HepG2 (cell line): ENCODE measurements around the gene PATL2. TPM values are rescaled to one million over a fixed set of nuclear protein-coding genes. Genes with fewer than 3 reads are reported as not detected.
"Not testable (repeated sequence)": the region's sequence is repeated elsewhere in the genome, so short reads cannot be mapped to it uniquely, and the experiment has no call there.

Experiments
- ATAC-seq: fragments of 200-7000 bp; cut with Tn5 transposase; 3 replicates; pipeline ENCODE4 v1.9.1; 2020; ENCODE audit warnings: mild to moderate bottlenecking, moderate library complexity
- BruUV-seq: library from RNA; stranded (reverse); fragments of 400-500 nt; replicated peaks from 2 replicates; lab custom pipeline; 2021; lab: Mats Ljungman, UMichigan
- CTCF ChIA-PET: fragments of 300-600 bp; formaldehyde crosslinking; extraction: SDS; loops from one replicate; lab custom pipeline; 2021; ENCODE audit warnings: low total read pairs, inconsistent platforms, low intra/inter-chr PET ratio; lab: Yijun Ruan, JAX
- POLR2A ChIA-PET: fragments of 350-600 bp; sonication (Branson Sonifier 250); formaldehyde crosslinking; loops from one replicate; lab custom pipeline; 2020; ENCODE audit warnings: antibody characterized with exemption, inconsistent platforms; lab: Yijun Ruan, JAX
- DNase-seq: peaks from one replicate; pipeline ENCODE4 v3.0.0-alpha.2; 2015; ENCODE audit warnings: low spot score
- FAIRE-seq: peaks from 3 replicates; lab custom pipeline; 2011; peaks lifted over from hg19 to GRCh38; lab: Jason Lieb, UNC
- H2AFZ ChIP-seq: one replicate; pipeline ENCODE4 v1.6.1; 2011; ENCODE audit warnings: low read length, inconsistent platforms
- H3K27ac ChIP-seq: fragments of 300-600 bp; 3 replicates; pipeline ENCODE4 v1.8.0; 2011; ENCODE audit warnings: mixed run types, mild to moderate bottlenecking, mixed read lengths, low read length, inconsistent platforms; ENCODE audit not compliant: insufficient read depth; ENCODE audit errors: extremely low read length
- H3K27me3 ChIP-seq, 2 experiments: fragments of 200-600 bp in 1 of 2; 2 replicates in 1 of 2; 3 replicates in 1 of 2; pipeline versions ENCODE4 v1.6.0 to v1.8.0; 2011; ENCODE audit warnings: low read length in 2 of 2, mild to moderate bottlenecking in 2 of 2, moderate library complexity in 2 of 2, inconsistent platforms in 1 of 2; ENCODE audit not compliant: insufficient read depth in 2 of 2, control insufficient read depth in 1 of 2
- H3K36me3 ChIP-seq, 2 experiments: fragments of 200-600 bp in 1 of 2; replicated peaks in 1 of 2; 2 replicates in 1 of 2; 3 replicates in 1 of 2; pipeline versions ENCODE4 v1.5.1 to v1.8.0; 2011; ENCODE audit warnings: low read length in 2 of 2, inconsistent platforms in 1 of 2; ENCODE audit not compliant: insufficient read depth in 2 of 2, control insufficient read depth in 1 of 2
- H3K4me1 ChIP-seq: 2 replicates; pipeline ENCODE4 v1.5.1; 2012; ENCODE audit warnings: low read length, inconsistent platforms; ENCODE audit not compliant: insufficient read depth
- H3K4me2 ChIP-seq: 2 replicates; pipeline ENCODE4 v1.6.0; 2011; ENCODE audit warnings: low read depth, low read length, inconsistent platforms
- H3K4me3 ChIP-seq, 3 experiments: fragments of 200-600 bp in 1 of 3; sonication (generic), shearing (Covaris generic) in 1 of 3; replicated peaks in 1 of 3; 2 replicates each; pipeline ENCODE4 v1.5.1; 2011 to 2016; ENCODE audit warnings: low read length in 3 of 3, inconsistent platforms in 2 of 3, low read depth in 2 of 3, mild to moderate bottlenecking in 2 of 3, control low read depth in 1 of 3, mixed read lengths in 1 of 3; ENCODE audit not compliant: insufficient read depth in 1 of 3
- H3K79me2 ChIP-seq: one replicate; pipeline ENCODE4 v1.6.1; 2011; ENCODE audit warnings: low read length, inconsistent platforms; ENCODE audit not compliant: insufficient read depth
- H3K9ac ChIP-seq: 2 replicates; pipeline ENCODE4 v1.6.0; 2011; ENCODE audit warnings: mild to moderate bottlenecking, low read depth, low read length, inconsistent platforms; ENCODE audit not compliant: insufficient read depth
- H3K9me3 ChIP-seq: 2 replicates; pipeline ENCODE4 v1.5.1; 2012; ENCODE audit warnings: mild to moderate bottlenecking, low read length
- H4K20me1 ChIP-seq: 2 replicates; pipeline ENCODE4 v1.6.0; 2011; ENCODE audit warnings: inconsistent platforms, mild to moderate bottlenecking, low read length, moderate library complexity; ENCODE audit not compliant: insufficient read depth
- HMGA1 ChIP-seq: sonication (generic); formaldehyde crosslinking; conservative IDR thresholded peaks from 2 replicates; pipeline ENCODE4 v1.4.0; 2020; ENCODE audit warnings: missing genetic modification reagents
- PAWR ChIP-seq: sonication (generic); formaldehyde crosslinking; IDR thresholded peaks from 2 replicates; pipeline ENCODE4 v1.4.0; 2020; ENCODE audit warnings: missing genetic modification reagents, mild to moderate bottlenecking, borderline replicate concordance
- ZNF563 ChIP-seq: sonication (generic); formaldehyde crosslinking; IDR thresholded peaks from 2 replicates; pipeline ENCODE4 v1.8.0; 2022; ENCODE audit warnings: mild to moderate bottlenecking, moderate library complexity, missing genetic modification reagents
- ZNF572 ChIP-seq: sonication (generic); formaldehyde crosslinking; IDR thresholded peaks from 2 replicates; pipeline ENCODE4 v1.5.1; 2020; ENCODE audit warnings: mild to moderate bottlenecking, missing genetic modification reagents
- WGBS: methylation state at CpG from one replicate; pipeline ENCODE4 v1.1.6; 2017; ENCODE audit warnings: low lambda C conversion rate; 5-methylcytosine and 5-hydroxymethylcytosine counted together
- in situ Hi-C: cut with HindIII; loops from 2 replicates; pipeline ENCODE4 v1.10.0; 2017; ENCODE audit warnings: low pct_unique_long_range_greater_than_20kb; ENCODE audit not compliant: extremely low pct_ligation_motif_present
- intact Hi-C: fragments of 100-400 bp; cut with micrococcal nuclease; formaldehyde crosslinking; loops from one replicate; pipeline ENCODE4 v1.10.0; 2022; ENCODE audit not compliant: unreplicated experiment
- polyA plus RNA-seq, 8 experiments: library from polyadenylated mRNA; depleted of rRNA in 3 of 8; stranded (reverse) in 7 of 8; unstranded in 1 of 8; fragments of >200 nt; fragmentation: Illumina TruSeq in 4 of 8; extraction: Trizol in 4 of 8; gene quantifications; 2 replicates each; pipeline versions ENCODE4 v1.2.1 to v1.2.3, GENCODE V29; 2011 to 2016; ENCODE audit warnings: low read depth in 4 of 8, missing spikeins in 1 of 8, mixed read lengths in 1 of 8; ENCODE audit not compliant: insufficient read depth in 1 of 8
- total RNA-seq, 5 experiments: library from RNA; depleted of rRNA; stranded (reverse); fragments of >200 nt; fragmentation: Illumina TruSeq; extraction: Trizol; gene quantifications; 2 replicates each; pipeline ENCODE4 v1.2.3, GENCODE V29; 2016; ENCODE audit warnings: low read depth in 1 of 5
- TF ChIP-seq, protein P1 (sequence below): sonication (generic); formaldehyde crosslinking; IDR thresholded peaks from 2 replicates; pipeline ENCODE4 v1.8.0; 2022; ENCODE audit warnings: missing genetic modification reagents, low read depth, mild to moderate bottlenecking, borderline replicate concordance

The PATL2 gene
- total and polyA plus RNA-seq, 2 of the 13 experiments (the other 11 are each of a cell fraction or from before 2014, with no cell fraction given), result 0.15 to 0.53 TPM

- BruUV-seq, result no TSS peak
- intact Hi-C loops, result no loop called here
- H3K36me3 ChIP-seq, result no peaks in the 10 kb centered on the region
- no peak overlapping the region for H3K4me2 ChIP-seq
- no peak overlapping the region for H3K4me3 ChIP-seq
- CTCF ChIA-PET, result no interaction called here
- no peak for DNase-seq
- no peaks in the 10 kb centered on the region for H3K9me3 ChIP-seq
- TF ChIP-seq, protein P1, sequence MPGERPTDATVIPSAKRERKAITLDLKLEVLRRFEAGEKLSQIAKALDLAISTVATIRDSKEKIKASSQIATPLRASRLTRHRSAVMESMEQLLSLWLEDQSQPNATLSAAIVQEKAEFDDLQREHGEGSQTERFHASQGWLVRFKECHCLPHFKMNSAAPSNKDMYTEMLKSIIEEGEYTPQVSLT, result no peak
- TF ChIP-seq ZNF563 (no peak), PAWR (CRISPR knock-in tag) (no peak), ZNF572 (CRISPR knock-in tag) (no peak), HMGA1 (CRISPR knock-in tag) (no peak)
- TF ChIP-seq, all 625 proteins: peak for 0
- peaks cover 9% of the 10 kb centered on the region; the same call in 1 of the 2 replicates for H3K4me1 ChIP-seq
- no peaks in the 10 kb centered on the region for H3K79me2 ChIP-seq
- ATAC-seq (no peak; the same call in 2 of the 3 replicates), FAIRE-seq (no peak)
- WGBS, result no CpG with 5 or more reads among the region's 1 CpG
- no peaks in the 10 kb centered on the region; a peak in 1 of 5 replicates for H3K27me3 ChIP-seq
- H3K9ac ChIP-seq, result no peak overlapping the region
- in situ Hi-C loops, result no loop called here
- POLR2A ChIA-PET, result no interaction called here
- no peak overlapping the region for H2AFZ ChIP-seq
- no peaks in the 10 kb centered on the region for H4K20me1 ChIP-seq
- no peak overlapping the region for H3K27ac ChIP-seq
Observed at GRCh38 chr15:44692659-44693058, 18.5 kb downstream of the PATL2 start.

DNA sequence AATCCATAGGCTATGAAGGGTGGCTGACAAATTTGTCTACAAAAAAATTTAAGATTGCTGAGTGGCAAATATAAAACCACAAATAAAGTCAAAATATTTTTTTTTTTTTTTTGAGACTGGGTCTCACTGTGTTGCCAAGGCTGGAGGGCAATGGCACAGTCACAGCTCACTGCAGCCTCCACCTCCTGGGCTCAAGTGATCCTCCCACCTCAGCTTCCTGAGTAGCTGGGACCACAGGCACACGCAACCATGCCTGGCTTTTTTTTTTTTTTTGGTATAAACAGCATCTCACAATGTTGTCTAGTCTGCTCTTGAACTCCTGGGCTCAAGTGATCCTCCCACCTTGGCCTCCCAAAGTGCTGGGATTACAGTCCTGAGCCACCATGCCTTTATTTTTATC lies 20.9 kb downstream of the PATL2 start:
- in situ Hi-C loops, result not testable (repeated sequence)

DNA sequence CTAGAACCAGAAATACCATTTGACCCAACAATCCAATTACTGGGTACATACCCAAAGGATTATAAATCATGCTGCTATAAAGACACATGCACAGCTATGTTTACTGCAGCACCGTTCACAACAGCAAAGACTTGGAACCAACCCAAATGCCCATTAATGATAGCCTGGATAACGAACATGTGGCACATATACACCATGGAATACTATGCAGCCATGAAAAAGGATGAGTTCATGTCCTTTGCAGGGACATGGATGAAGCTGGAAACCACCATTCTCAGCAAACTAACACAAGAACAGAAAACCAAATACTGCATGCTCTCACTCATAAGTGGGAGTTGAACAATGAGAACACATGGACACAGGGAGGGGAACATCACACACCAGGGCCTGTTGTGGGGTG lies 21.8 kb downstream of the PATL2 start:
- H3K27me3 ChIP-seq, DNase-seq, H3K79me2 ChIP-seq, H3K4me3 ChIP-seq, in situ Hi-C loops, H4K20me1 ChIP-seq, ATAC-seq, FAIRE-seq, H2AFZ ChIP-seq, CTCF ChIA-PET, H3K9me3 ChIP-seq, H3K36me3 ChIP-seq, H3K9ac ChIP-seq, intact Hi-C loops, H3K27ac ChIP-seq, H3K4me1 ChIP-seq, POLR2A ChIA-PET, BruUV-seq, H3K4me2 ChIP-seq: not testable (repeated sequence)
- WGBS, result 6% methylated on average over 2 of the region's 2 CpGs

More for the DNA sequence above, 20.9 kb downstream of the PATL2 start:
- H3K9me3 ChIP-seq, H3K27ac ChIP-seq, intact Hi-C loops, H3K36me3 ChIP-seq, H3K9ac ChIP-seq, CTCF ChIA-PET, H3K79me2 ChIP-seq, POLR2A ChIA-PET, H3K27me3 ChIP-seq, DNase-seq, H2AFZ ChIP-seq, FAIRE-seq, ATAC-seq, H3K4me3 ChIP-seq, BruUV-seq, H3K4me1 ChIP-seq, H3K4me2 ChIP-seq, H4K20me1 ChIP-seq: not testable (repeated sequence)
- 0% methylated on average over 1 of the region's 1 CpG for WGBS
